ENCODE results near the gene DEFB129.
A peak's percentile ranks its signal among the peaks of the same experiment; 100 is the strongest.
"Not testable (repeated sequence)": the region's sequence is repeated elsewhere in the genome, so short reads cannot be mapped to it uniquely, and the experiment has no call there.

Gene DEFB129

DNA sequence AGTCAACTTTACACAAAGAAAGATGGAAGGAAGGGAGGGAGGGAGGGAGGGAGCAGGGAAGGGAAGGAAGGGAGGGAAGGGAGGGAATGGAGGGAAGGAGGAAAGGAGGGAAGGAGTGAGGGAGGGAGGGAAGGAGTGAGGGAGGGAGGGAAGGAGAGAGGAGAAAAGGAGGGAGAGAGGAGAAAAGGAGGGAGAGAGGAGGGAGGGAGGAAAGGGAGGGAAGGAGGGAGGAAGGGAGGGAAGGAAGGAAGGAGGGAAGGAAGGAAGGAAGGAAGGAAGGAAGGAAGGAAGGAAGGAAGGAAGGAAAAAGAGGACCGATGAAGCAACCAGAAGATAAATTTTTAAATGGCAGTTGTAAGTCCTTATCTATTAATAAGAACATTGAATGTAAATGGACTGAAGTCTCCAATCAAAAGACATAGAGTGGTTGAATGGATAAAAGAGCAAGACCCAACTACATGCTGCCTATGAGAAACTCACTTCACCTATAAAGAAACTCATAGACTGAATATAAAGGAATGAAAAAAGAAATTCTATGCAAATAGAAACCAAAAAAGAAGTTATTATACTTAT is 5.7 kb upstream of the DEFB129 start:
- H3K4me3 ChIP-seq (ENCODE audit: low read depth, low read length) = no peak overlapping the region
- TF ChIP-seq, protein P1, sequence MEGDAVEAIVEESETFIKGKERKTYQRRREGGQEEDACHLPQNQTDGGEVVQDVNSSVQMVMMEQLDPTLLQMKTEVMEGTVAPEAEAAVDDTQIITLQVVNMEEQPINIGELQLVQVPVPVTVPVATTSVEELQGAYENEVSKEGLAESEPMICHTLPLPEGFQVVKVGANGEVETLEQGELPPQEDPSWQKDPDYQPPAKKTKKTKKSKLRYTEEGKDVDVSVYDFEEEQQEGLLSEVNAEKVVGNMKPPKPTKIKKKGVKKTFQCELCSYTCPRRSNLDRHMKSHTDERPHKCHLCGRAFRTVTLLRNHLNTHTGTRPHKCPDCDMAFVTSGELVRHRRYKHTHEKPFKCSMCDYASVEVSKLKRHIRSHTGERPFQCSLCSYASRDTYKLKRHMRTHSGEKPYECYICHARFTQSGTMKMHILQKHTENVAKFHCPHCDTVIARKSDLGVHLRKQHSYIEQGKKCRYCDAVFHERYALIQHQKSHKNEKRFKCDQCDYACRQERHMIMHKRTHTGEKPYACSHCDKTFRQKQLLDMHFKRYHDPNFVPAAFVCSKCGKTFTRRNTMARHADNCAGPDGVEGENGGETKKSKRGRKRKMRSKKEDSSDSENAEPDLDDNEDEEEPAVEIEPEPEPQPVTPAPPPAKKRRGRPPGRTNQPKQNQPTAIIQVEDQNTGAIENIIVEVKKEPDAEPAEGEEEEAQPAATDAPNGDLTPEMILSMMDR (IDR thresholded peaks at IDR 0.05; ENCODE audit: low read depth, low read length) = no peak
- DNase-seq (ENCODE audit: low read depth, low spot score) = no peak
- in situ Hi-C loops (cut with HindIII; ENCODE audit: low sequenced_read_pairs) = no loop called here

- H3K4me3 ChIP-seq (ENCODE audit: low read depth, low read length); in situ Hi-C loops (cut with HindIII; ENCODE audit: low sequenced_read_pairs); DNase-seq (ENCODE audit: low read depth, low spot score): not testable (repeated sequence)
Measured at GRCh38 chr20:225879-226278, 1.2 kb upstream of the DEFB129 start.

DNA sequence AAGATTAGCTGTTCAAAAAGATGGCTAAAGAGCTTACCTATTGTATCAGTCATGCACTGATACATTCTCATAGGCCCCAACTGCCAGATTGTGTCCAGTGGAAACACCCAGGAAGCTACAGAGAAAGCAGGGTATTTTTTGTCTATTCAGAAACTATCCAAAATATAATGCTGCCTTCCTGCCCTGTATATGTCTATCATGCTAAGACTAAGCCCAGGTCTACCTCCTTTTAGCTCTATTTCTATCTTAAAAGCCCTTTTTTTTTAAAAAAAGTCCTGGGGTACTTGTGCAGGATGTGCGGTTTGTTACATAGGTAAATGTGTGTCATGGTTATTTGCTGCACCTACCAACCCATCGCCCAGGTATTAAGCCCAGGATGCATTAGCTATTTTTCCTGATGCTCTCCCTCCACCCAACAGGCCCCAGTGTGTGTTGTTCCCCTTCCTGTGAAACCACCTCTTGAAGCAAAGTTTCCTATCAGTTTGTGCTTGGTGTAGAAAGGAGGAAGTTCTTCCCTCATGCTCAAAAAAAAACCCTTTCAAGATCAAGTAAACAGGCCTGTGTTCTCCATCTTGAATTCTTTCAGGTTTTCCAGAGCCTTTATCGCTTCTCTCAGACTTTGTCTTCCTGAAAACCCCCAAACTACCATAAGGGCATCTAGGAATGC is 514 bp downstream of the DEFB129 start:
- in situ Hi-C loops (cut with HindIII; ENCODE audit: low sequenced_read_pairs) = no loop called here
- DNase-seq (ENCODE audit: low read depth, low spot score) = no peak
- H3K4me3 ChIP-seq (ENCODE audit: low read depth, low read length) = no peak overlapping the region
- TF ChIP-seq, protein P1 (IDR thresholded peaks at IDR 0.05; ENCODE audit: low read depth, low read length) = no peak

DNA sequence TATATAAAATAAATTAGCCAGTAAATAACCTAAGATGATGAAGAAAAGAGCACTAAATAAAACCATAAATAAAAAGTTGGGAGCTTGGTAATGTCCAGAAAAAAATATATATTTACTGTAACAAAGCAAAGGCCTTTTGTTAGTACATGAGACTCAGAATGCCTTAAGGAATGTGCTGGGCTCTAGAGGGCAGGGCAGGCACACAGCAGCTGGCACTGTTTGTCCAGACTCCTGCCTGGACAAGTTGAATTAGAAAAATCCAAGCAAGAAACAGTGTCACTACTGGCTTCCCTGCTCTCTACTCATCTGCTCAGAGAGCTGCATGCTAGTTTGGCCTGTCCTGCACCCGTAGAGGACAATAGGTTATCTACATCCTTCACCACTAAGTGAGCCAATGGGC is 8.8 kb downstream of the DEFB129 start:
- in situ Hi-C loops (cut with HindIII; ENCODE audit: low sequenced_read_pairs) = no loop called here
- peak; percentile 5 for DNase-seq (ENCODE audit: low read depth, low spot score)
- TF ChIP-seq, protein P1 (IDR thresholded peaks at IDR 0.05; ENCODE audit: low read depth, low read length) = peak; percentile 19
- no peak overlapping the region for H3K4me3 ChIP-seq (ENCODE audit: low read depth, low read length)

- H3K4me3 ChIP-seq (ENCODE audit: low read depth, low read length) = no peak overlapping the region
- DNase-seq (ENCODE audit: low read depth, low spot score) = no peak
Measured at GRCh38 chr20:237489-237888, 10.4 kb downstream of the DEFB129 start.

DNA sequence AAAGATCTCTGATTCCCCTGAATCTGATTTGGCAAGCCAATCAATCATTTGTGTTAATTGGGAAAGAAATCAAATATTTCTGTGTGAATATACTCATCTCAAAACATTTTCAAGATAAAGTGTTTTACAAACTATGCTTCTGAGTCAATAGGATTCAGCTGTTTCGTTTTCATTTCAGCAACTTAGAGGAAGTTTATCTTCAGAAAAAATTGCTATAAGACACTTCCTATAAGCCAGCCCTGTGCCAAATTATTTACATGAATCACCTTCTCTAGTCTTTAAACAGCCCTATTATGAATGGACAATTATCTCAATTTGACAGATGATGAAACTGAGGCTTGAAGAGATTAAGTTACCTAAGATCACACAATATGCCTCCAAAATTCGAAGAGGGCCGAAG is 10.9 kb downstream of the DEFB129 start:
- TF ChIP-seq, protein P1 (IDR thresholded peaks at IDR 0.05; ENCODE audit: low read depth, low read length) = no peak
- no peak overlapping the region for H3K4me3 ChIP-seq (ENCODE audit: low read depth, low read length)
- in situ Hi-C loops (cut with HindIII; ENCODE audit: low sequenced_read_pairs) = no loop called here
- no peak for DNase-seq (ENCODE audit: low read depth, low spot score)

More at GRCh38 chr20:237489-237888, 10.4 kb downstream of the DEFB129 start:
- TF ChIP-seq, protein P1 (IDR thresholded peaks at IDR 0.05; ENCODE audit: low read depth, low read length) = no peak
- in situ Hi-C loops (cut with HindIII; ENCODE audit: low sequenced_read_pairs) = no loop called here

- H3K4me3 ChIP-seq (ENCODE audit: low read depth, low read length) = no peak overlapping the region
- in situ Hi-C loops (cut with HindIII; ENCODE audit: low sequenced_read_pairs) = no loop called here
- TF ChIP-seq, protein P1 (IDR thresholded peaks at IDR 0.05; ENCODE audit: low read depth, low read length) = no peak
- DNase-seq (ENCODE audit: low read depth, low spot score) = no peak
Measured at GRCh38 chr20:242905-243304, 15.8 kb downstream of the DEFB129 start.
